ENCODE data around the gene SMOC2. TPM values are rescaled to one million over a fixed set of nuclear protein-coding genes. Genes with fewer than 3 reads are reported as not detected.

Gene SMOC2
- total RNA-seq, 4 donors from 2014 or later: 30.5 to 52.4 (median 37.9) TPM

DNA sequence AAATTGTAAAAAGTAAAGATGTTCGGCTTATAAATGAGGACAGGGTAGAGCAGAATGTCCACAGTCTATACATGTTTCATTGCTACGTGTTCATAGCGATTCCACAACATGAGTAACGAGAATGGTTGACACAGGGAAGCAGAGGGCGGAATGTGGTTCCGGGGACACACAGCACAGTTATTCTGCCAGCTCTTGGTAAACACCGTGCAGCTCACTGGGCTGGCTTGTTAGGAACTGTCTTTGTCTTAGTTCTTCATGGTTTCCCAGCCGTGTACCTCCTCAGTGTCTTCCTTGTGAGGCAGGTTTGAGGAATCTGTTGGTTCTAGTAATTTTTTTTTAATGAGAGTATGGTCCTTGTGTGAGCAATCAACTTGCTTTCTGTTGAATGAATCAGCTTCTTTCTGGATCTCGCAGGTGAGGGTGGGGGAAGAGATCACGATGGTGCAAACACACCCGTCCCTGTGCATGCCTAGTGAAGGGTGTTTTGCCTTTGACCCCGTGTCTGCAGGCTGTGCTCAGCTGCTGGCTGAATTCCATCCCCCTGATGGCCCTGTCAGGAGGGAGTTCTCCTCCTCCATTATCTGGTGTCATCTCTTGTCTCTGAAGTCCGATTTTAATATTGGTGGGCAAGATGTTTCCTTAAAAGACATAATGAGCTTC is 168.2 kb downstream of the SMOC2 start:
- TF ChIP-seq, protein P1, sequence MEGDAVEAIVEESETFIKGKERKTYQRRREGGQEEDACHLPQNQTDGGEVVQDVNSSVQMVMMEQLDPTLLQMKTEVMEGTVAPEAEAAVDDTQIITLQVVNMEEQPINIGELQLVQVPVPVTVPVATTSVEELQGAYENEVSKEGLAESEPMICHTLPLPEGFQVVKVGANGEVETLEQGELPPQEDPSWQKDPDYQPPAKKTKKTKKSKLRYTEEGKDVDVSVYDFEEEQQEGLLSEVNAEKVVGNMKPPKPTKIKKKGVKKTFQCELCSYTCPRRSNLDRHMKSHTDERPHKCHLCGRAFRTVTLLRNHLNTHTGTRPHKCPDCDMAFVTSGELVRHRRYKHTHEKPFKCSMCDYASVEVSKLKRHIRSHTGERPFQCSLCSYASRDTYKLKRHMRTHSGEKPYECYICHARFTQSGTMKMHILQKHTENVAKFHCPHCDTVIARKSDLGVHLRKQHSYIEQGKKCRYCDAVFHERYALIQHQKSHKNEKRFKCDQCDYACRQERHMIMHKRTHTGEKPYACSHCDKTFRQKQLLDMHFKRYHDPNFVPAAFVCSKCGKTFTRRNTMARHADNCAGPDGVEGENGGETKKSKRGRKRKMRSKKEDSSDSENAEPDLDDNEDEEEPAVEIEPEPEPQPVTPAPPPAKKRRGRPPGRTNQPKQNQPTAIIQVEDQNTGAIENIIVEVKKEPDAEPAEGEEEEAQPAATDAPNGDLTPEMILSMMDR (IDR thresholded peaks at IDR 0.05; ENCODE audit: low read depth): no peak

DNA sequence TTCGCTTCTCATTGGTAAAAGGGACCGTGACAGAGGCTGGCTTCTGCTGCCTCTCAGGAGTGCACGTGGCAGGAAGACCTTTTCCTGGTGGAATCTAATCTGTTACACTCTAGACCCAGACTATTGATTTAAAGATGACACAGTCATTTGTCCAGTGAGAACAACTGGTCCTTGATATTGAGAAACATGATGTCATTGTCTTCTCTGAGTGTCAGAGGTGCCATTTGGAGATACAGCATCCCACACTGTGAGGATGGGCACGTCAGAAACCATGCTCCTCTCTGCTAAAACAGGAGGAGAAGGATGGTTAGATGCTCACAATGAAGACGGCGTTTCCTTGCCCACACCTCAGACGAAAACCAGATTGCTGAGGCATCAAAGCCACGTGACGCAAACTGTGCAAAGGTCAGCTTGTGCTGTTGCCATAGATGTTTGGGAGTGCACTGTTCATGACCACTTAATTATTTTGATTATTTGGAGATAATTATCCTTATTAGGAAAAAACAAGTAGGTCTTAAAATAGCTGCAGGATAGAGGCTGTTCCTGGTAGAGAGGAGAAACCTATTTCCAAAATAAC is 169.0 kb downstream of the SMOC2 start:
- TF ChIP-seq, protein P1 (IDR thresholded peaks at IDR 0.05; ENCODE audit: low read depth): no peak

DNA sequence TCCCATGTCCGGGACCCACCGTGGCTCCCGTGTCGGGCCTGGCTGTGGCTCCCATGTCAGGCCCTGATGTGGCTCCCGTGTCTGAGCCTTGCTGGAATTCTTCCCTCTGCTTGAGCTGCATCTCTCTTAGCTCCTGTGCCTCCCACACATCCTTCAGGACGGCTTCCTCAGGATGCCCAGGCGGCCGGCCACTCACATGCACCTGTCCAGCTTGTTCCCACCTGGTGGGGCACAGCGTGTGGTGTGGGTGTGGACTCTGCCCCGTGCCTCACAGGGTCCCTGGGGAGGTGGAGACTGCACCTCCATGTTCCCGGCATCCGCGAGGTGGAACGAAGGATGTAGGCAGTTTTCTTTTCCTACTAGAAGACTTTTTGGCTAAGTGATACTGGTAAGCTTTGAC is 170.7 kb downstream of the SMOC2 start:
- TF ChIP-seq, protein P1 (IDR thresholded peaks at IDR 0.05; ENCODE audit: low read depth): no peak

DNA sequence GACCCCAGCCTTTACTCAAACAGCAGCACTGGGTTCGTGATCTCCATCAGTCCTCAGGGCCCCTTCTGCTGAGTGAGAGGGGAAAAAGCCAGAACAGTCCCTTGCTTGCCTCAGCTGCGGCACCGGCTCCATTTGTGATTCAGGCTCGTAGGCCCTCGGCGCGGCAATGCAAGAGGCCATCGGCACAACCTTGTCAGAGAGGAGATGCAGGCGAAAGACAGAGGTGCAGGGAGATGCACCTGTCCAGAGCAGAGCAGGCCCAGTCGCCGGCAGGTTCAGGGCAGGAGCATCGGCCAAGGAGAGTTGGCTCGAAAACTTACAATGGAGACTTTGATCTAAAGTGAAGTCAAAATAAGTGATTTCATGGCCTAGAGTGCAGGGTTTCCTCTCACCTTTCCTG is 171.6 kb downstream of the SMOC2 start:
- TF ChIP-seq, protein P1 (IDR thresholded peaks at IDR 0.05; ENCODE audit: low read depth): no peak

DNA sequence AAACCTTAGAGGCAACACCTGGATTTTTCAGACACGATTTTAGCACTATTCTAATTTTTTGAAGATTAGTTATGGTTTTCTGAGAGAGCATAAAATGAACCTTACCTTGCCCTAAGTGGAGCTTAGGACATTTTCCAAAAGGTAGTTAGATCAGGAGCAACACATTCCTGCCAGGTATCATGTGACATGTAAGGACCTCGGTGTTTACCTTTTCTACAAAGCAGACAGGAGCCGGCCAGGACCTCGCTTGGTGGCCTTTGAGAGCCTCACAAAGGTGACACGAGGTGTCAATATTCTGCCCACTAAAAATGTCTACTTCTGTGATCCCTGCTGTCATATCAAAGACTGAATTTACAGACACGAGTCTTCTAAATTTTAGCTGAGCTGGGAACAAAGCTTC is 174.9 kb downstream of the SMOC2 start:
- TF ChIP-seq, protein P1 (IDR thresholded peaks at IDR 0.05; ENCODE audit: low read depth): no peak

DNA sequence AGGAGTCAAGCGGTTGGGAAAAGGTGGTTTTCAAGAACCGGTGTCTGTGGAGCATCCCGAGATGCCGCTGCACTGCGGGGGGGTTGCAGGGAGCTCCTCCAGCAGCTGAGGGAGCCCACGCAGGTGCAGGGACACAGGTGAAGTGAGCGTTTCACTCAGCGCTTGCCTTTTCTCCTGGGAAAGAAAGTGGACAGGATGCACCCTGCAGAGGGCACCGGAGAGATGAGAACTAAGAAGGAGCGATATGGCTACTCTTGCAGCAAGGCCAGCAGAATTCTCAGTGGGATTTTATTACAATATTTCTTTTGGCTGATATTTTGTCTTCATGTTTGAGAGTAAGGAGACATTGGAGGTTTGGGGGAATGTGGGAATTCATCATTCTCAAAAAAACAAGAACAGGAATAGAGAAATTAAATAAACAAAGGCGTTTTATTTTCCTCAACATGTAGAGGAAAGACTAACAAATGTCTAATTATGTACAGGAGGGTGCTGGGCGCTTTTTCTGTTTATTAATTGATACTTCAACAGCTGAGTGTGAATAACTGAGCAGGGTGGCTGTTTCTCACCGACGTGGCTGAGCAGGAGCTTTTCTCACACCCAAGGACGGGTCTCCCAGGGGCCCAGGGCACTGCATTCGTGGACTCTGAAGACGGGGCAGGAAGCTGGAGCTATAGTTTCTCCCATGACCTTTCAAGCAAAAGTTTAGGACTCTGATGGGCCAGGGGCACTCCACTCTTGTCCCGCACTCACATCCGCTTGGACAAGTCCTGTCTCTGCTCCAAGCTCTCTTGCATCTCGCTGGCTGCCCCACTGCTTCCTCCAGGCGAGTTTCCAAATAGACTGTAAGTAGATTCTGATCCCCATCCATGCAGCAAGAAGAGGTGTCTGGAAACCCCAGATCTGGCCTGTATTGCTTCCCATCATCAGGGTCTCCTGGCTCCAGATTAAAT is 176.1 kb downstream of the SMOC2 start:
- TF ChIP-seq, protein P1 (IDR thresholded peaks at IDR 0.05; ENCODE audit: low read depth): no peak
